ENCODE data around the gene C1orf198.

C1orf198 gene

DNA sequence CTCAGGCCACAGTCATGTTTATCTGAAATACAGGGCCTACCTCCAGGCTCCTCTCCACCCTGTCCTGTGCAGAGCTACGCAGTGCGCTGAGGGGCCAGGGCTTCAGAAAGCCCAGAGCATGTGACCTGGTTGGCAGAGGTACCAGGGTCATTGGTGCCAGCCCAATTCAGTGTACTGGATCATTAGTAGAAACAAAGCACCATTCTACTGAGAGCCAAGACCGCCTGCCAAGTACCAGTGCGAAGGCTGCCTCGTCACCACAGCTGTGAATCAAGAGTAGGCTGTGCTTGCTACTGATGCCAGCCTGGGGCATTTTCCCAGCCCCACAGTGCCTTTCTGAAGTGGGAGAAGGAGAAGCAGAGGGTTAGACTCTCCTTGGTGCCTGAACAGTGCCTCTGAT, 61.3 kb downstream of the C1orf198 start:
- no peak for DNase-seq

DNA sequence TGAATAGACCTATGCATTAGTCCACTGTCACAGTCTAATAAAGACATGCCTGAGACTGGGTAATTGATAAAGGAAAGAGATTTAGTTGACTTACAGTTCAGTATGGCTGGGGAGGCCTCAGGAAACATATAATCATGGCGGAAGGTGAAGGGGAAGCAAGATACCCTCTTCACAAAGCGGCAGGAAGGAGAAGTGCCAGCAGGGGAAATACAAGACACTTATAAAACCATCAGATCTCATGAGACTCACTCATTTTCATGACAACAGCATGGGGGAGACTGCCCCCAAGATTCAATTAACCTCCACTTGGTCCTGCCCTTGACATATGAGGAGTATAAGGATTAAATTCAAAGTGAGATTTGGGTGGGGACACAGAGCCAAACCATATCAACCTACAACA, 61.8 kb downstream of the C1orf198 start:
- no peak for DNase-seq

DNA sequence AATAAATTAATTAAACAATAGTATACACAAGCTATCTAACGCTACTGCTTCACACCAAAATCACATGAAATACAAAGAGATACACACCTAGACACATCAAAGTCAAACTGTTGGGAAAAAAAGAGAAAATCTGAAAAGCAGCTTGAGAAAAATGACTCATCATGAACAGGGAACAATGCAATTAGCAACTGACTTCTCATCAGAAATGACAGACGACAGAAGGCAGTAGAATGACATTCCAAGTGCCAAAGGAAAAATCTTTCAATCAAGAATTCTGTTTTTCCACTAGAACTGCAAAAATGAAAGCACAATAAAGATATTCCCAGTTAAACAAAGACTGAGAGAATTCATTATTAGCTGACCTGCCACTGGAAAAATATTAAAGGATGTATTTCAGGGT, 63.9 kb downstream of the C1orf198 start:
- no peak for DNase-seq

DNA sequence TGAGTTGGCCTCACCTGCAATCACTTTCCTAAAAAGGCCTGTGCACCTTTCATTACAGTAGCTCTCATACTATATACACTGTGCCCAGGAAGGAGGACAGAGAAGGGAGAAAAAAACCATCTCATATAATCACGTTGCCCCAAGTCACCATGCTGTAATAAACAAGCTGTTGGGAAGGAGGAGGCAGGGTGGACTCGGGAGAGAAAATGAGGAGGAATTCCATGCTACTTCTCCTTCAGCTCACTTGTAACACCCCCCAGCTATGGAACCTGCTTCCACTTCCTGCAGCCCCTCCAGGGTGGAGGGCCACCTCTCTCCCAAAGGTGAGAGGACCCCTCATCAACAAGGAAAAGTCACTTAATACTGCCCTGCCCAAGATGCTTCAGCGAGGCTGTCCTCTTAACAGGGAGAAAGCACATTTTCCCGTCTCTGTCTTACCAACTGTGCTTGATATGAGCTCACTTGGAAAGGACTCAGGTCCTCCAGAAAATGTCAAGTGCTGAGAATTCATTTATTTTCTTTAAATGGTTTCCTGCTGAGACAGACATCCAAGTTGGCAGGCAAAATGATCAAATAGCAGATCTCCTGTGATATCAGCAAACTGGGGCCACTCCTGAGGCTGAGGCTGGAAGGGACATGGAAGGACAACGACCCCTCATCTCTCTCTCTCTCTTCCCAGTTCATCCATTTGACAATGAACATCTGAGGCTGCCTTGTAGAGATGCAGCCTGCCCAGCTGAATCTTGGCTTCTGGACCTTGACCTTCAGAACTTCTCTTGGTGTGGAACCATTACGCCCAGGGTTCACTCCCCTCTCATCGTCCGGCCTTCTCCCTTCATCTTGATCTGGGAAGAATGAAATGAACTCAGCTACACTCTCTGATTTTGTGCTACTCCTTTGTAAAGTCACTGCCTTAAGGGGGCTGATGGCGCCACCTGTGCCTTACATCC, 67.2 kb downstream of the C1orf198 start:
- DNase-seq = no peak

DNA sequence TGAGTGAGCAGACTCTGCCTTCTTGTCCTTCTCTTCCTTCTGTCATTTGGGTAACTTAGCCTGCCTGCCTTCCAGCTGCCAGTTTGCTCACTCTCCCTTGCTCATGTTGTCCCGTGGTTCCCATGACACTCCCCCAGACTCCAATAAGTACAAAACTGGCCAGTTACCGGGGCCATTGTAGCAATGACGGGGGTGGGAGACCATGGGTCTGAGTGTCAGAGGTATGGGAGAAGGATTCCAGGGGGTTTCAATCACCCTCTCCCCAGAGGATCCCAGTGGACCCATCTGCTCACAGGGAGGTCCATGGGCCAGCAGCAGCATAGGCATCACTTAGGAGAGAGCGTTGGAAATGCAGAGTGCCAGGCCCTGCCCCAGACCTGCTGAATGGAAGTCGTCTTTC, 69.8 kb downstream of the C1orf198 start:
- DNase-seq = no peak

DNA sequence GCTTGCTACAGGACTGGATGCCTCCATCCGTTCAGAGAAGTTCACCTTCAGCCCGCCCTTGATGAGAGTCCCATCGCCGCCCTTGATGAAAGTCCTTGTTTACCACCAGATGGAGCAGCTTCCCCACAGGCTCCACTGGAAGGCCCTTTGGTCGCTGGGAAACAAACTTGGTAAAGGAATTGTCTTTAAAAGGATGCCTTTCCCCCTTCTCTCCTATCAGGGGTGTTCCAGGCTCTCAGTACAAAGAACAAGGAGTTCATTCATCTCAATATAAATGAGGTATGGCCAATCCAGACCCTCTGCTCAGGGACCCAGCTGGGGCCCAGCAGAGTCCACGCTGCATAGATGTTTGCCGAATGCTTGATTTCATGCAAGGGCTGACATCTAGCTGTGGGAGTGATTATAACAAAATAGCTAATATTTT, 70.4 kb downstream of the C1orf198 start:
- no peak for DNase-seq

DNA sequence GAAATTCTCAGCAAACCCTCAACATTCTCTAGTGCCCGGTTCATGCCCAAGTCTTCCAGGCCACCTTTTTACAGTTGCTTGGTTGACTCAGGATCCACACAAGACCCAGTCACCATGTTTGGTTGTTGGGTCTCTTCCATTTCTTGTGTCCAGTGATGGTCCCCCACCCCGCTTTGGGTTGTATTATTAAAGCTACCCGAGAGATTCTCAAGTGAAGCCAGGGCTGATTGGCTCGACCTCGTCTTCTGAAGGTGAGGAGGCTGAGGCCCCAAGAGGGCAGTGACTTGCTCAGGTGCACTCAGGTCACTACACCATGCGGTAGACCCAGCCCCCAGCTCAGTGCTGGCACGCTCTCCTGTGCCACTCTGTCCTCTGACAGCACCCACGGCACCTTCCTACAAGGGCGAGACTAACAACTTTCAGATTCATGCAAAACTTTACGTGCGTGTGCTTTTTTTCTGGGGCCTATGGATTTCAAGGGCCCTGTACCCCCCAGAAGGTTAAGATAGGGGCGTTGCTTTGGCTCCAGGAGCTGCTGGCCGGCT, 70.9 kb downstream of the C1orf198 start:
- no peak for DNase-seq

DNA sequence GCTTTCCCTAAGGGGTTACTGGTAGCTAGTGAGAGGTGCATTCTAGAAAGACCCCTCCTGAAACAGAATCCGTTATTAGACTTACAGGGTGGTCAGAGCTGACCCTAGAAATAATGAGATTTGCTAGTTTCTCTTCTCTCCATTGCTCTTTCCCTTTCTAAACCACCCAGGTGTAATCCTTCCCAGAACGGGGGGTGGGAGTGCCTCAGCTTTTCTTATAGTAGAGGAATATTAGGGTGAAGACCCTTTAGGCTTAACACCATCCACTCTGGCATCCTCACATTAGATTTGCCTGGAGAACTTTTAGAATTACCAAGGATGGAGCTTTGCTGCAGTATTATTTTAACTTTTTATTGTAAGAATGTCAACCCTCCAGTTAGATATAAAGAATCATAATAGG, 71.7 kb downstream of the C1orf198 start:
- DNase-seq = no peak

DNA sequence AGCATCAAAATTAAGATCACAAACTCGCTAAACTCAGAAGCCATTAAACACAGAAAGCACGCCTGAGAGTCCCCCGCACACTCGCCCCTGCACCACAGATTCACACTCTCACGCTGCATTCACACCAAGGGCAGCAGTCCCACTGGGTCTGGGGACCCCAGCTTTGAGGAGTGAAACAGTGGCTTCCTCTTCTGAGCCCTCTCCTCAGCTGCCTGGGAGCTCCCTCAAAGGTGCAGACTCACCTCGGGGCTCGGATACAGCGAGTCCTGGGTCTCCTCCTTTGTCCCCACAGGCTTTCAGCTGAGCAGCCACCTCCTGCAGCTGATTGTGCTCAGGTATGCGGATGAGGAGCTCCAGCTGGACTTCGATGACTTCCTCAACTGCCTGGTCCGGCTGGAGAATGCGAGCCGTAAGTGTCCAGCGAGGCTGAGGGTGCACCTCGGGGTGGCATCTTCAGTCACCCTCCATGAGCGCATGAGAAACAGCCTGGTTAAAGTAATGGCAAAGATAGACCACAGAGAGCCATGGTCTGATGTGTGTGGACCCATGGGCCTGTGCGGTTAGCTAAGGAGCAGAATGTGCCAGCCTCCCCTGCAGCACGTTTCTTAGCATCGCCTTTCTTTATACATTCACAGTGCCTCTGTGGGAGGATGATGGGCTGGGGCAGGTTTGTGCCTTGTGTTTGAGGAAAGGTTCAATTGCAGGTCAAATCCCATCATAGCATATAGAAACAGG, 73.3 kb downstream of the C1orf198 start:
- DNase-seq = no peak

DNA sequence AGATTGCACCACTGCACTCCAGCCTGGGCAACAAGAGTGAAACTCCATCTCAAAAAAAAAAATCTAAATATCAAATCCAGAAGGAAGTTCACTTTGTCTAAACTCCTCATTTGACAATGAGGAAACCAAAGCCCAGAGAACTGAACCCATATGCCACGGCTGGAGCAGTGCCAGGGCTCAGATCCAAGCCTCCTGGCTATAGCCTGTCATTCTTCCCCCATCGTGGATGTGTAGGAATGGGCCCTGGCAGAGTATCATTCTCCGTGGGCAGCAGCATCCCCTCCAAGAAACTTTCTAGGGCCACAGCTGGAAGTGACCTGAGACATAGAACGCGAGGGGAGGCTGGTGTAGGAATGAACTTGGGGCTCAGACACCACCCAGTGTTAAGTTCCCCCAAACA, 73.9 kb downstream of the C1orf198 start:
- no peak for DNase-seq

DNA sequence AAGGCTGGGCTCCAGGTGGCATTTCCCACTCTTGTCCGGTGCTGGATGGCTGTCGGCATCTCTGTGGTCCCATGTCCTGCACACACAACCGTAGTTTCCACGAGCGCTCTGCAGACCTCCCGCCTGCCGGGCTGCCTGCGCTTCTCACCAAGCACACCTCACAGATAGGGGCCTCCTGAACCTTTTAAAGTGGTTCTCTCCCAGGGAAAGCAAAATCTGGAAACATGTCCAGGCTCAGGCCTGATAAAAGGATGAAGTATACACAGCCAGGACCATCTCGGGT, 74.9 kb downstream of the C1orf198 start:
- DNase-seq = no peak

DNA sequence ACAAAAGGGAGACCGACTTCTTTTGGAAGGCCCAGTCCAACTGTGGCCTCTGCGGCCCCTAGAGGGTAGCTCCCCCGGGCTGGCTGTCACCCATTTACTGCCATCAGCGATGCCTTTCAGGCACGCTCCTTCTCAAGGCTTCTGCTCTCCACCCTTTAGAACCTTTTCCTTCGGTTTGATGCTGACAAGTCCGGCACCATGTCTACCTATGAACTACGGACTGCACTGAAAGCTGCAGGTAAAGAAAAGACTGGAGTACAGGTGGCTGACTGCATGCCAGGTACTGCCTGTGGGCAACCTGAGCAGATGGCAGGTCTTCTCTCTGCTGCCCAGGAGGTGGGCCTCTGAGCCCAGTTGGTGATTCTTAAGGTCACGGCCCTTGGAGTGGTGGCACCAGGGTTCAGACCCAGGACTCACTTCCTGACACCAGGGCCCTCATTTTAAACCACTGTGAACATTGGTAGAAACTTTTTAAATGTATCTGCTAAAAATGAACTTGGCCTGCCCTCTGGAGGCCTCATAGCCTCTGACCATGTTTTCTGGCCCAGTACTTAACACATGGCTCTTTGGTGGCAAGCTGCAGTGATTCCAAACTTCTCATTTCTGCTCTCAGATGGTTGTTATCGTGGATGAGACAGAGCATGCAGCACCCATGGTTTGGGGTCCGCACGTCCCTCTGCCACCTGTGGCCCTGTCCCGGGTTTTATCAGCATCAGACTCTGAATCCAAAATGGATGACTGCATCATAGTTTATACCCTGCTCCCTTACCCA, 75.4 kb downstream of the C1orf198 start:
- DNase-seq = no peak

DNA sequence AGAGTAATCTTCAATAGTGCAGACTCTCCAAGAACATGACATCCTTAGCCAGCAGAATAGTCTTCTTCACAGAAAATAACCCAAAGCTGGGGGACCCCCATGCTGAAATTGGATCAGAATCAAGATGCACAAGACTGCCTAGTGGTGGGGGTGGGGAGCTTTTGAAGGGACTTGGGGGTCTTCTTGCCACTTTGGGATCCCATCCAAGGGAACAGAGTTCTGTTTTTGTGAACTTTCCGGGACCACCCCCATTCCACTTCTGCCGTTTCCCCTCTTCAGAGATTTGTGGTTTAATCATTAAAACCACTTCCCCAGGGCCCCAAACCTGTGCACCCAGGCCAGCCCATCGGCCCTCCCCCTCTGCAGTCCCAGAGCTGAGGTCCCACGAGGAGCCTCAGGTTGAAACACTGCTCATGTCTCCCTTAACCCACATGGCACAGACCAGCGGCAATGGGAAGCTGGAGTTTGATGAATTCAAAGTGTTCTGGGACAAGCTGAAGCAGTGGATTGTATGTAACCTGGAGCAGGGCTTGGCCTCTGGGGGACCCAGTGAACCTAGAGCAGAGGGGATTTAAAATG, 76.2 kb downstream of the C1orf198 start:
- DNase-seq = no peak

DNA sequence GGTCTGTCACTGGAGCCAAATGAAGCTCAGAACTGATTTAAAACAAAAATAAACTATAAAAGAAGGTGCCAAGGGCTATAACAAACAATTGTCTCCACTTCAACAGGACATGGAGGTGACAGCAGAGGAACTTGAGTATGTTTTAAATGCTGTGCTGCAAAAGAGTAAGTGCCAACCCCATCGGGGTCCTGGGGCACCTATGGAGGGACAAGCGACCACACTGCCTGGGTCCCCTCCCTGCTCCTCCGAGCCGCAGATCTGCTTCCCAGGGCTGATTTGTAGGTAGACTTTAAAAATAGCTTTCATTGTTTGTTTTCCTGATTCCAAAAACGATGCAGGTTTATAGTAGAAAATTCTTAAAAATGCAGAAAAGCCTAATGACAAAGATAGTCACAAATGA, 78.3 kb downstream of the C1orf198 start:
- DNase-seq = no peak

DNA sequence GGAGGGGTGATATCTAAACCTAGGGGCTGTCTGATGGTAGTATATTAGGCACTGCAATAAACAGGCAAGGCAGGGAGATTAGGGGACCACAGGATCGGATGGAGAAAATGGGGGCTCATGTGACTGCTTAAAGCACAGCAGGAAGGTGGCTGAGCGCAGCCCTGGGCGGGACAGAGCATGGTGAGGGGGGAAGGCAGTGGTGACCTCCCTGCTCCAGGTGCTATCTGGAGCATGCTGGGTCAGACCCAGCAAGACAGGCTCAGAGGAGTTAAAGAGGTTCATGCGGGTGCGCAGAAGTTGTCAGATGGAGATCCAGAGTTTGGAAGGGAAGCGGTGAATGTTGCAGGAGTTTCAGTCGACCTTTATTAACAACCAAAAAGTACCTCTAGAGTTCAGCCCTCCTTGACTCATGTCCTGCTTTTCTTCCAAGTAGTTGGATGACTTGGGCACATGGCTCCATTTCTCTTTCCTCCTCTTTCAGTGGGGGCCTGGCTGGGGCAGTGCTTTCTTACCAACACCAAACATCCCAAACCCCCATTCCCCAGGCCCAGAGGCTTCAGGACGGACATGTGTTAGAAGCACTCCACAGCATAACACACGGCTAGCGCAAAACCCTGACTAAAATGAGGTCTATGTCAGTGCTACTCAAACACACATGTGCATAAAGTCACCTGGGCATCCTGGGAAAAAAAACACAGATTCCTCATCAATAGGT, 79.6 kb downstream of the C1orf198 start:
- DNase-seq = no peak

DNA sequence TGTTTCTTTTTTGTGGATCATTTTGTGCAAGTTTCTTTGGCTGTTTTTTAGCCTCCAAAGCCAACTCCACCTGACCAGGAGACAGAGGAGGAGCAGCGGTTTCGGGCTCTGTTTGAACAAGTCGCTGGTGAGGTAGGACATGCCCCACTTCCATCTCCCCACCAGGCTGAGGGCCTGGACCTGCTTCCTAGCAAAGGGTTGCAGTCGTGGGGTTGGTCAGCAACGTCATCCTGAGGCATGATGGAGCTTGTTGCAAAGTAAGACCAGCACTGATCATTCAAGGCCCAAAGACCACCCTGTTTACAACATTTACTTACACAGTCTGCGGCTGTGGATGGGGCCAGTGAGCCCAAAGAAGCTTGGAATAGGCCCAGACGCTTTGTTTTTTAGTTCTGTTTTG, 80.8 kb downstream of the C1orf198 start:
- DNase-seq = no peak
